SK-N-SH treated with all-trans-retinoic acid at 6 μM for 48 hours (cell line): ENCODE results near the gene DOCK2.

ENCODE experiments used
- RARB ChIP-seq: fragments of 250-450 bp; sonication (Bioruptor Pico); IDR thresholded peaks from 2 replicates; pipeline ENCODE4 v1.8.0; 2021; ENCODE audit warnings: mild to moderate bottlenecking, moderate library complexity
- TOX ChIP-seq: fragments of 250-450 bp; sonication (Bioruptor Pico); IDR thresholded peaks from 2 replicates; pipeline ENCODE4 v1.8.0; 2021; ENCODE audit warnings: mild to moderate bottlenecking, moderate library complexity, borderline replicate concordance
- ZFP3 ChIP-seq: fragments of 250-450 bp; sonication (Bioruptor Pico); IDR thresholded peaks from 2 replicates; pipeline ENCODE4 v1.5.0; 2020; ENCODE audit warnings: mild to moderate bottlenecking, moderate library complexity
- ZNF565 ChIP-seq: fragments of 450-650 bp; formaldehyde crosslinking; conservative IDR thresholded peaks from 2 replicates; pipeline ENCODE4 v1.5.0; 2020; ENCODE audit warnings: low read depth, mild to moderate bottlenecking, moderate library complexity
- TF ChIP-seq, protein P1 (sequence below): fragments of 250-450 bp; sonication (Bioruptor Pico); IDR thresholded peaks from 2 replicates; pipeline ENCODE4 v1.5.0; 2020; ENCODE audit warnings: mild to moderate bottlenecking, moderate library complexity
- TF ChIP-seq, protein P2 (sequence below): fragments of 250-450 bp; sonication (Bioruptor Pico); IDR thresholded peaks from 2 replicates; pipeline ENCODE4 v1.8.0; 2020; ENCODE audit warnings: mild to moderate bottlenecking, moderate library complexity, borderline replicate concordance

DNA sequence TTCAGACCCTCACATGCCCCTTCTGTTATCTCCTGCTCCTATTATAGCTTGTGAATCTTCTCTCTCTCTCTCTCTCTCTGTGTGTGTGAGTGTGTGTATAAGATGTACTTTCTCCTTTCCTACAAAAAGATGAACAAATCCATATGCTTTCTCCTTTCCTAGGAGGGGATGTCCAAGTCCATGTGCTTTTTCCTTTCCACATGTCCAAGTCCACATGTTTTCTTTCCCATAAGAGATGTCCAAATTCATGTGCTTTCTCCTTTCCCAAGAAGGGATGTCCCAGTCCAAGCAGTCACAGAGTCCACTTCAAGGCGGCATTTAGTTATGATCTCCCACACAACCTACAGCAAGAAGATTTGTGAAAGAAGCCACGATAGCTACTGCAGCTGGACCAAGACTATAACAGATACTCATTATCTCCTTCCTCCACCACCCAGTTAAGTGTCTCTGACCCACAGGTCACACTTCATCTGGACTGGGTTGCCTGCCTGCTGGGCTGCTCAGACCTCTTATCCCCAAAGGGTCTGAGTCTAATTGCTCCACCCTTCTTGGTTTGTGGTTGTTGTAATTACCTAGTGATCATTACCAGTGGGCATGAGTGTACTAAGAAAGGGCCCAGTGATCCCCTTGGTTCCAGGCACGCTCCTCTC, 450.2 kb downstream of the DOCK2 start:
- TF ChIP-seq, protein P1, sequence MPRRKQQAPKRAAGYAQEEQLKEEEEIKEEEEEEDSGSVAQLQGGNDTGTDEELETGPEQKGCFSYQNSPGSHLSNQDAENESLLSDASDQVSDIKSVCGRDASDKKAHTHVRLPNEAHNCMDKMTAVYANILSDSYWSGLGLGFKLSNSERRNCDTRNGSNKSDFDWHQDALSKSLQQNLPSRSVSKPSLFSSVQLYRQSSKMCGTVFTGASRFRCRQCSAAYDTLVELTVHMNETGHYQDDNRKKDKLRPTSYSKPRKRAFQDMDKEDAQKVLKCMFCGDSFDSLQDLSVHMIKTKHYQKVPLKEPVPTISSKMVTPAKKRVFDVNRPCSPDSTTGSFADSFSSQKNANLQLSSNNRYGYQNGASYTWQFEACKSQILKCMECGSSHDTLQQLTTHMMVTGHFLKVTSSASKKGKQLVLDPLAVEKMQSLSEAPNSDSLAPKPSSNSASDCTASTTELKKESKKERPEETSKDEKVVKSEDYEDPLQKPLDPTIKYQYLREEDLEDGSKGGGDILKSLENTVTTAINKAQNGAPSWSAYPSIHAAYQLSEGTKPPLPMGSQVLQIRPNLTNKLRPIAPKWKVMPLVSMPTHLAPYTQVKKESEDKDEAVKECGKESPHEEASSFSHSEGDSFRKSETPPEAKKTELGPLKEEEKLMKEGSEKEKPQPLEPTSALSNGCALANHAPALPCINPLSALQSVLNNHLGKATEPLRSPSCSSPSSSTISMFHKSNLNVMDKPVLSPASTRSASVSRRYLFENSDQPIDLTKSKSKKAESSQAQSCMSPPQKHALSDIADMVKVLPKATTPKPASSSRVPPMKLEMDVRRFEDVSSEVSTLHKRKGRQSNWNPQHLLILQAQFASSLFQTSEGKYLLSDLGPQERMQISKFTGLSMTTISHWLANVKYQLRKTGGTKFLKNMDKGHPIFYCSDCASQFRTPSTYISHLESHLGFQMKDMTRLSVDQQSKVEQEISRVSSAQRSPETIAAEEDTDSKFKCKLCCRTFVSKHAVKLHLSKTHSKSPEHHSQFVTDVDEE (CRISPR knock-in tag): no peak
- TF ChIP-seq, protein P2, sequence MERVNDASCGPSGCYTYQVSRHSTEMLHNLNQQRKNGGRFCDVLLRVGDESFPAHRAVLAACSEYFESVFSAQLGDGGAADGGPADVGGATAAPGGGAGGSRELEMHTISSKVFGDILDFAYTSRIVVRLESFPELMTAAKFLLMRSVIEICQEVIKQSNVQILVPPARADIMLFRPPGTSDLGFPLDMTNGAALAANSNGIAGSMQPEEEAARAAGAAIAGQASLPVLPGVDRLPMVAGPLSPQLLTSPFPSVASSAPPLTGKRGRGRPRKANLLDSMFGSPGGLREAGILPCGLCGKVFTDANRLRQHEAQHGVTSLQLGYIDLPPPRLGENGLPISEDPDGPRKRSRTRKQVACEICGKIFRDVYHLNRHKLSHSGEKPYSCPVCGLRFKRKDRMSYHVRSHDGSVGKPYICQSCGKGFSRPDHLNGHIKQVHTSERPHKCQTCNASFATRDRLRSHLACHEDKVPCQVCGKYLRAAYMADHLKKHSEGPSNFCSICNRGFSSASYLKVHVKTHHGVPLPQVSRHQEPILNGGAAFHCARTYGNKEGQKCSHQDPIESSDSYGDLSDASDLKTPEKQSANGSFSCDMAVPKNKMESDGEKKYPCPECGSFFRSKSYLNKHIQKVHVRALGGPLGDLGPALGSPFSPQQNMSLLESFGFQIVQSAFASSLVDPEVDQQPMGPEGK: no peak
- TF ChIP-seq ZFP3 (CRISPR knock-in tag) (no peak), TOX (CRISPR knock-in tag) (no peak), ZNF565 (CRISPR knock-in tag) (no peak), RARB (CRISPR knock-in tag) (no peak)
